Neural progenitor cell (in vitro differentiated cells): ENCODE data around the gene SELENOS. TPM values are rescaled to one million over a fixed set of nuclear protein-coding genes. Genes with fewer than 3 reads are reported as not detected.
A peak's percentile ranks its signal among the peaks of the same experiment; 100 is the strongest.

Source experiments
- DNase-seq: peaks from one replicate; pipeline ENCODE4 v3.0.0-alpha.2; 2016; ENCODE audit warnings: low spot score
- H2AFZ ChIP-seq: fragments of 200-600 bp; sonication (generic); replicated peaks from 2 replicates; pipeline ENCODE4 v1.6.1; 2016; ENCODE audit warnings: antibody characterized with exemption
- H3F3A ChIP-seq: fragments of 200-600 bp; sonication (generic); 2 replicates; pipeline ENCODE4 v1.6.1; 2016; ENCODE audit warnings: antibody characterized with exemption, low read depth
- H3K27ac ChIP-seq: fragments of 200-600 bp; sonication (generic); 2 replicates; pipeline ENCODE4 v1.5.1; 2016; ENCODE audit warnings: mild to moderate bottlenecking
- H3K27me3 ChIP-seq: fragments of 200-600 bp; sonication (generic); 2 replicates; pipeline ENCODE4 v1.6.1; 2016; ENCODE audit warnings: mild to moderate bottlenecking, moderate library complexity
- H3K36me3 ChIP-seq: fragments of 200-600 bp; sonication (generic); 2 replicates; pipeline ENCODE4 v1.5.1; 2016
- H3K4me1 ChIP-seq: fragments of 200-600 bp; sonication (generic); 2 replicates; pipeline ENCODE4 v1.6.1; 2016; ENCODE audit warnings: mixed run types
- H3K4me2 ChIP-seq: fragments of 200-600 bp; sonication (generic); 2 replicates; pipeline ENCODE4 v1.6.1; 2016
- H3K4me3 ChIP-seq: fragments of 200-600 bp; sonication (generic); 2 replicates; pipeline ENCODE4 v1.5.1; 2016
- H3K79me2 ChIP-seq: fragments of 200-600 bp; sonication (generic); 2 replicates; pipeline ENCODE4 v1.6.1; 2016; ENCODE audit warnings: low read depth
- H3K9ac ChIP-seq: fragments of 200-600 bp; sonication (generic); 2 replicates; pipeline ENCODE4 v1.6.1; 2016
- H3K9me3 ChIP-seq: fragments of 200-600 bp; sonication (generic); 2 replicates; pipeline ENCODE4 v1.5.1; 2016; ENCODE audit warnings: low read depth
- H4K20me1 ChIP-seq: fragments of 200-600 bp; sonication (generic); 2 replicates; pipeline ENCODE4 v1.6.1; 2016; ENCODE audit warnings: low read depth
- H3K27ac Mint-ChIP-seq: 3 replicates; pipeline ENCODE4 v1.8.0; 2021; ENCODE audit warnings: mixed read lengths
- H3K27me3 Mint-ChIP-seq: 2 replicates; pipeline ENCODE4 v1.8.0; 2022; ENCODE audit warnings: low read depth, mild to moderate bottlenecking, inconsistent platforms, moderate library complexity, mixed read lengths; ENCODE audit not compliant: insufficient read depth
- H3K36me3 Mint-ChIP-seq: 3 replicates; pipeline ENCODE4 v1.8.0; 2021; ENCODE audit warnings: mixed read lengths
- H3K4me1 Mint-ChIP-seq: 3 replicates; pipeline ENCODE4 v1.8.0; 2021; ENCODE audit warnings: mixed read lengths
- H3K4me3 Mint-ChIP-seq: 3 replicates; pipeline ENCODE4 v1.8.0; 2021; ENCODE audit warnings: mild to moderate bottlenecking, moderate library complexity, mixed read lengths
- H3K9me3 Mint-ChIP-seq: 3 replicates; pipeline ENCODE4 v1.8.0; 2020; ENCODE audit warnings: mixed read lengths
- EZH2 ChIP-seq: fragments of 200-600 bp; sonication (generic); IDR thresholded peaks from 2 replicates; pipeline ENCODE4 v1.6.1; 2017; ENCODE audit warnings: antibody characterized with exemption, mild to moderate bottlenecking, moderate library complexity
- EZH2phosphoT487 ChIP-seq: fragments of 200-600 bp; sonication (generic); IDR thresholded peaks from 2 replicates; pipeline ENCODE4 v1.6.1; 2017; ENCODE audit warnings: antibody characterized with exemption
- total RNA-seq: library from RNA; depleted of rRNA; stranded (reverse); fragments of >200 nt; gene quantifications from 2 replicates; pipeline ENCODE4 v1.2.3, GENCODE V29; 2015; ENCODE audit warnings: low replicate concordance
- TF ChIP-seq, protein P1 (sequence below): fragments of 200-600 bp; sonication (generic); IDR thresholded peaks from 2 replicates; pipeline ENCODE4 v1.5.1; 2017; ENCODE audit warnings: antibody characterized with exemption, mild to moderate bottlenecking

SELENOS gene
- total RNA-seq, 1 donor from 2014 or later = 39.1 TPM

DNA sequence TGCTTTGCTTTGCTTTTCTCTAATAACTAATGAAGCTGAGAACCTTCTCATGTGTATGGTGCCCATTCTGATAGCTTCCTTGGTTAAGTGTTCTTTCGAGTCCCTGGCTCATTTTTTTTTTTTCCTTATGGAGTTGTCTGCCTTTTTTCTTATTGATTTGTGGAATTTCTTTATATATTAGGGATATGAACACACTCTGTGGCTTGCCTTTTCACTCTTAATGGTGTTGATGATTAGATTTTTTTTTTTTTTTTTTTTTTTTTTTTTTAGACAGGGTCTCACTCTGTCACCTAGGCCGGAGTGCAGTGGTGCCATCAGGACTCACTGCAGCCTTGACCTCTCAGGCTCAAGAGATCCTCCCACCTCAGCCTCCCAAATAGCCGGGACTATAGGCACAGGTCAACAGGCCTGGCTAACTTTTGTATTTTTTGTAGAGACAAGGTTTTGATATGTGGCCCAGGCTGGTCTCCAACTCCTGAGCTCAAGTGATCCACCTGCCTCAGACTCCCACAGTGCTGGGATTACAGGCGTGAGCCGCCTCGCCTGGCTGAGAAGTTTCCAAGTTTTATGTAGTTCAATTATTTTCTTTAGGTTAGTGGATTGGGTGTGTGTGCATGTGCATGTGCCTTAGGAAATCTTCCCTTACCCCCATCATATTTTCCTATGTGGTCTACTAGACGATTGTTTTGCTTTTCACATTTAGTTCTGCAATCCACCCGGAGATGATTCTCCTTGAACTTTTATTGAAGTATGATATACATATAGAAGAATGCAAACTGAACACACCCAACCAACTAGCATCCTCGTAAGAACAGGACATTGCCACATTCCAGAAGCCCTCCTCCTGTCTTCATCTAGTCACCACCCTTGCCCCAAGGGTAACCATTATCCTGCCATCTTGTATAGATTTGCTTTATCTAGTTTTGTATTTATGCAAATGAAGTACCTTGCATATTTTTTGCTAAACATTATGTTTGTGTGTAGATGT lies 19.4 kb upstream of the SELENOS start:
- DNase-seq = no peak
- peak overlapping the region; percentile 83 for H3K4me2 ChIP-seq
- no peak overlapping the region for H2AFZ ChIP-seq
- H3K4me1 ChIP-seq = peaks cover 7% of the 10 kb centered on the region
- H3K9me3 Mint-ChIP-seq = no peaks in the 10 kb centered on the region
- no peaks in the 10 kb centered on the region for H3K9me3 ChIP-seq
- no peak overlapping the region for H3K27ac Mint-ChIP-seq
- no peak overlapping the region for H3K27ac ChIP-seq
- no peaks in the 10 kb centered on the region for H3K27me3 Mint-ChIP-seq
- H4K20me1 ChIP-seq = peaks cover 32% of the 10 kb centered on the region
- TF ChIP-seq EZH2phosphoT487 = no peak
- TF ChIP-seq EZH2 = no peak
- TF ChIP-seq, protein P1, sequence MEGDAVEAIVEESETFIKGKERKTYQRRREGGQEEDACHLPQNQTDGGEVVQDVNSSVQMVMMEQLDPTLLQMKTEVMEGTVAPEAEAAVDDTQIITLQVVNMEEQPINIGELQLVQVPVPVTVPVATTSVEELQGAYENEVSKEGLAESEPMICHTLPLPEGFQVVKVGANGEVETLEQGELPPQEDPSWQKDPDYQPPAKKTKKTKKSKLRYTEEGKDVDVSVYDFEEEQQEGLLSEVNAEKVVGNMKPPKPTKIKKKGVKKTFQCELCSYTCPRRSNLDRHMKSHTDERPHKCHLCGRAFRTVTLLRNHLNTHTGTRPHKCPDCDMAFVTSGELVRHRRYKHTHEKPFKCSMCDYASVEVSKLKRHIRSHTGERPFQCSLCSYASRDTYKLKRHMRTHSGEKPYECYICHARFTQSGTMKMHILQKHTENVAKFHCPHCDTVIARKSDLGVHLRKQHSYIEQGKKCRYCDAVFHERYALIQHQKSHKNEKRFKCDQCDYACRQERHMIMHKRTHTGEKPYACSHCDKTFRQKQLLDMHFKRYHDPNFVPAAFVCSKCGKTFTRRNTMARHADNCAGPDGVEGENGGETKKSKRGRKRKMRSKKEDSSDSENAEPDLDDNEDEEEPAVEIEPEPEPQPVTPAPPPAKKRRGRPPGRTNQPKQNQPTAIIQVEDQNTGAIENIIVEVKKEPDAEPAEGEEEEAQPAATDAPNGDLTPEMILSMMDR = no peak
- no peak overlapping the region for H3K9ac ChIP-seq
- H3K4me1 Mint-ChIP-seq = peaks cover 22% of the 10 kb centered on the region
- H3K36me3 ChIP-seq = no peaks in the 10 kb centered on the region
- H3K79me2 ChIP-seq = peaks cover 41% of the 10 kb centered on the region
- H3K4me3 Mint-ChIP-seq = peak overlapping the region; percentile 100
- no peaks in the 10 kb centered on the region for H3K36me3 Mint-ChIP-seq
- peak overlapping the region; percentile 94 for H3K4me3 ChIP-seq
- peaks cover 10% of the 10 kb centered on the region for H3F3A ChIP-seq
- no peaks in the 10 kb centered on the region for H3K27me3 ChIP-seq

DNA sequence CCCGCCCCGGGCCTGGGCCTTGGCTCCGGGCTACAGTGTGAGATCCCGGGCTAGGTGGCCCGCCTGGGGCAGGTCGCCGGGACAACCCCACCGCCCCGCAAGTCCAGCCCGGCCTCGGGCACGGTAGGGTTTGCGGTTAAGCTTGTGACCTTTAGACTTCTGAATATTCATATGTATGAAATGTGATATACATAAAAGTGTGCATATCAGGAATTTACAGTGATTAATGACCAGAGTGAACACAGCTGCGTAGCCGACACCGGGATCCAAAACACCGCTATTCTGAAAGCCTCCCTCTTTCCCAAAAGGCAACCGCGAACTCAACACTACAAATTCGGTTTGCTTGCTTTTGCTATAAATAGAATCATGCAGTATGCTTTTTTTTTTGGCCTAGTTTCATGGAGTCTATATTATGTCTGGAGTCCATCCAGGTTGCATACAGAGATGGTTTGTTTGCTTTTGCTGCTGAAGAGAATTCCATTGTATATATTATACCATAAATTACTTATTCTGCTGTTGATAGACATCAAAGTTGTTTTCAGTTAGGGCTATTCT lies 18.4 kb upstream of the SELENOS start:
- Histone ChIP-seq H3K4me1 (peaks cover 7% of the 10 kb centered on the region), H4K20me1 (peaks cover 41% of the 10 kb centered on the region), H3K27me3 (no peaks in the 10 kb centered on the region), H3K4me2 (peak overlapping the region; percentile 83), H3K79me2 (peaks cover 51% of the 10 kb centered on the region), H3K27ac (no peak overlapping the region), H3K4me3 (peak overlapping the region; percentile 94), H3K36me3 (no peaks in the 10 kb centered on the region), H3K9me3 (no peaks in the 10 kb centered on the region), H2AFZ (peak overlapping the region; percentile 74), H3F3A (peaks cover 10% of the 10 kb centered on the region), H3K9ac (peak overlapping the region; percentile 41)
- H3K27me3 Mint-ChIP-seq = no peaks in the 10 kb centered on the region
- H3K36me3 Mint-ChIP-seq = no peaks in the 10 kb centered on the region
- peak overlapping the region; percentile 100 for H3K4me3 Mint-ChIP-seq
- TF ChIP-seq EZH2 = no peak
- TF ChIP-seq, protein P1 = no peak
- no peak for TF ChIP-seq EZH2phosphoT487
- H3K9me3 Mint-ChIP-seq = no peaks in the 10 kb centered on the region
- DNase-seq = no peak
- peaks cover 22% of the 10 kb centered on the region for H3K4me1 Mint-ChIP-seq
- no peak overlapping the region for H3K27ac Mint-ChIP-seq

DNA sequence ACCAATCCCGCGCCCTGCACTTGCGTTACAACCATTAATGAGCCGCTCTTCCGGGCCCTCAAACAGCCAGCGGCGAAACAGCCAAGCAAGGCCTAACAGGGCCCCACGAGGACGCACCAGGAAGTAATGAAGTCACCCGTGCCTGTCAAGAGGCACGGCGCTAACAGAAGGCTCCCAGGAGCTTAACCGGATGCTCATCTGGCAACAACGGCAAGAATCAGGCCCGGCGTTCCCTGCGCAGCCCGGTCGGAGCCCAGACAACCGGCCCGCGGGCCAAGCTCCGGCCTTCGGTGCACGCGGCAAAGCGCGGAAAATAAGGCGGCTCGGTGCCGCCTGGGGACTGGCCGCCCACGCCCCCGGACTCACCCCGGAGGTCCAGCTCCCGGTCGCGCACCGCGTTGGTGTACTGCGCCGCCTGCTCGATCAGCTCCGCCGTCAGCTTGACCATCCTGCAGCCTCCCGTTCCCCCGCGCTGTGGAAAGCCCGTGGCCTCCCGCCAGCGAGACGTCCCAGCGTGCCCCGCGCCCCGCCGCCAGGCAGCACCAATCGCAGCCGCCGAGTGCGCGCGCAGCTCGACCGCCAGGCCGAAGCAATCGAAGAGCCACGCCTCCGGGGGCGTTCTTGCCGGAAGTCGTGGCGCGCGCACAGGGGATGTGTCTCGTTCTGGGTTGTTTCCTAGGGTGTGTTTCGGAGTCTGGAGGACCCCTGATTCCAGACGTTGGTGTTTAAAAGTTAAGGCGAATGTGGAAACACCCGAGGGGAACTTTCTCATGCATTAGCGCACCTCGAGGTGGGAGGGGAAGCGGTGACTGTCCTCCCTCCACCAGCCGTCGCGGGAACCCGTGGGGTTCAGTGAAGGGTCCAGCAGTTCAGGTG lies 17.7 kb upstream of the SELENOS start, which contains the start of gene SNRPA1:
Gene SNRPA1 (minus strand): TSS at position 518 of the 876 bp plus-strand sequence. CDS start 70 bp downstream, at position 448.
- Mint-ChIP-seq H3K4me3 (peak within 1 kb of the TSS; percentile 100), H3K27me3 (no peaks in the 10 kb centered on the region), H3K4me1 (peaks cover 22% of the 10 kb centered on the region), H3K27ac (peak within 1 kb of the TSS; percentile 93), H3K36me3 (no peaks in the 10 kb centered on the region), H3K9me3 (no peaks in the 10 kb centered on the region)
- Histone ChIP-seq H3K36me3 (no peaks in the 10 kb centered on the region), H3K4me1 (peaks cover 7% of the 10 kb centered on the region), H3K4me2 (peak within 1 kb of the TSS; percentile 83), H3K9ac (peak within 1 kb of the TSS; percentile 87), H3K9me3 (no peaks in the 10 kb centered on the region), H2AFZ (peak within 1 kb of the TSS; percentile 78), H3K4me3 (peak within 1 kb of the TSS; percentile 94), H3F3A (peaks cover 10% of the 10 kb centered on the region), H3K27ac (peak within 1 kb of the TSS; percentile 81), H3K79me2 (peaks cover 58% of the 10 kb centered on the region), H3K27me3 (no peaks in the 10 kb centered on the region), H4K20me1 (peaks cover 41% of the 10 kb centered on the region)
- TF ChIP-seq, protein P1 = no peak
- TF ChIP-seq EZH2 (peak; percentile 12), EZH2phosphoT487 (no peak)
- DNase-seq = peak; percentile 98
